Liver (tissue), 9 donors: ENCODE data around the gene RPS6KA5. TPM values are rescaled to one million over a fixed set of nuclear protein-coding genes. Genes with fewer than 3 reads are reported as not detected.

Experiments
- DNase-seq: peaks from one replicate; pipeline ENCODE4 v3.0.0-alpha.2; 2017; ENCODE audit warnings: low spot score
- H3K27ac ChIP-seq, 2 donors: one replicate each; pipeline ENCODE4 v1.7.0; 2013; ENCODE audit warnings: inconsistent platforms in 2 of 2, low read length in 2 of 2, control low read depth in 1 of 2, low read depth in 1 of 2, mild to moderate bottlenecking in 1 of 2
- H3K27me3 ChIP-seq, 4 donors: one replicate each; pipeline versions ENCODE4 v1.6.1 to v1.7.0; 2013; ENCODE audit warnings: low read length in 3 of 4, inconsistent platforms in 1 of 4, mild to moderate bottlenecking in 1 of 4, moderate library complexity in 1 of 4; ENCODE audit not compliant: control insufficient read depth in 4 of 4, insufficient read depth in 4 of 4
- H3K36me3 ChIP-seq, 4 donors: one replicate each; pipeline versions ENCODE4 v1.6.1 to v1.7.0; 2013; ENCODE audit warnings: low read length in 3 of 4, mild to moderate bottlenecking in 3 of 4, low read depth in 1 of 4, moderate library complexity in 1 of 4; ENCODE audit not compliant: control insufficient read depth in 4 of 4, insufficient read depth in 3 of 4
- H3K4me1 ChIP-seq, 4 donors: one replicate each; pipeline versions ENCODE4 v1.6.1 to v1.7.0; 2013; ENCODE audit warnings: low read length in 3 of 4, mild to moderate bottlenecking in 3 of 4, moderate library complexity in 1 of 4; ENCODE audit not compliant: control insufficient read depth in 4 of 4, insufficient read depth in 4 of 4
- H3K4me3 ChIP-seq, 3 donors: one replicate each; pipeline versions ENCODE4 v1.6.1 to v1.7.0; 2013; ENCODE audit warnings: low read length in 3 of 3, control low read depth in 1 of 3, low read depth in 1 of 3, mild to moderate bottlenecking in 1 of 3
- H3K9ac ChIP-seq, 2 donors: one replicate each; pipeline ENCODE4 v1.7.0; 2013; ENCODE audit warnings: low read length in 2 of 2, mild to moderate bottlenecking in 2 of 2, moderate library complexity in 2 of 2, control low read depth in 1 of 2, low read depth in 1 of 2
- H3K9me3 ChIP-seq, 4 donors: one replicate each; pipeline versions ENCODE4 v1.6.1 to v1.7.0; 2013; ENCODE audit warnings: low read length in 3 of 4; ENCODE audit not compliant: control insufficient read depth in 4 of 4
- ATF3 ChIP-seq: IDR thresholded peaks from 2 replicates; pipeline ENCODE4 v1.6.1; 2016; ENCODE audit warnings: antibody characterized with exemption
- CTCF ChIP-seq: fragments of 150-350 bp; IDR thresholded peaks from 2 replicates; pipeline ENCODE4 v1.5.1; 2017; ENCODE audit warnings: improper control_type of control experiment, low read depth, low read length; ENCODE audit not compliant: missing input control
- EGR1 ChIP-seq, 2 donors: IDR thresholded peaks; 2 replicates each; pipeline ENCODE4 v1.6.1; 2016 to 2018; ENCODE audit warnings: antibody characterized with exemption in 2 of 2, low read depth in 2 of 2
- FOXA1 ChIP-seq: IDR thresholded peaks from 2 replicates; pipeline ENCODE4 v1.6.1; 2016; ENCODE audit warnings: antibody characterized with exemption
- FOXA2 ChIP-seq: IDR thresholded peaks from 2 replicates; pipeline ENCODE4 v1.6.1; 2016; ENCODE audit warnings: antibody characterized with exemption
- GABPA ChIP-seq, 2 donors: IDR thresholded peaks in 1 of 2; conservative IDR thresholded peaks in 1 of 2; 2 replicates each; pipeline ENCODE4 v1.6.1; 2016; ENCODE audit warnings: antibody characterized with exemption in 2 of 2, mild to moderate bottlenecking in 1 of 2, moderate library complexity in 1 of 2
- HNF4A ChIP-seq, 2 donors: conservative IDR thresholded peaks; 2 replicates each; pipeline ENCODE4 v1.6.1; 2016; ENCODE audit warnings: antibody characterized with exemption in 2 of 2, mild to moderate bottlenecking in 2 of 2
- HNF4G ChIP-seq: IDR thresholded peaks from 2 replicates; pipeline ENCODE4 v1.6.1; 2016; ENCODE audit warnings: antibody characterized with exemption
- JUND ChIP-seq, 2 donors: IDR thresholded peaks; 2 replicates each; pipeline ENCODE4 v1.6.1; 2016; ENCODE audit warnings: antibody characterized with exemption in 2 of 2
- MAX ChIP-seq: IDR thresholded peaks from 2 replicates; pipeline ENCODE4 v1.6.1; 2016; ENCODE audit warnings: antibody characterized with exemption
- NR2F2 ChIP-seq: IDR thresholded peaks from 2 replicates; pipeline ENCODE4 v1.6.1; 2016; ENCODE audit warnings: antibody characterized with exemption
- RAD21 ChIP-seq, 2 donors: IDR thresholded peaks; 2 replicates each; pipeline ENCODE4 v1.6.1; 2016; ENCODE audit warnings: antibody characterized with exemption in 2 of 2, mild to moderate bottlenecking in 2 of 2
- RXRA ChIP-seq, 2 donors: IDR thresholded peaks; 2 replicates each; pipeline ENCODE4 v1.6.1; 2017 to 2018; ENCODE audit warnings: antibody characterized with exemption in 2 of 2, mild to moderate bottlenecking in 1 of 2
- SP1 ChIP-seq: IDR thresholded peaks from 2 replicates; pipeline ENCODE4 v1.6.1; 2018; ENCODE audit warnings: antibody characterized with exemption, mild to moderate bottlenecking
- TAF1 ChIP-seq: conservative IDR thresholded peaks from 2 replicates; pipeline ENCODE4 v1.6.1; 2016; ENCODE audit warnings: antibody characterized with exemption, mild to moderate bottlenecking
- YY1 ChIP-seq: IDR thresholded peaks from 2 replicates; pipeline ENCODE4 v1.6.1; 2016; ENCODE audit warnings: antibody characterized with exemption, mild to moderate bottlenecking
- ZBTB33 ChIP-seq: IDR thresholded peaks from 2 replicates; pipeline ENCODE4 v1.6.1; 2016; ENCODE audit warnings: antibody characterized with exemption
- WGBS: extraction: QIAGEN DNeasy Blood & Tissue Kit; methylation state at CpG from one replicate; pipeline ENCODE4 v1.1.7; 2013; 5-methylcytosine and 5-hydroxymethylcytosine counted together
- polyA plus RNA-seq, 2 donors: library from polyadenylated mRNA; stranded (reverse) in 1 of 2; unstranded in 1 of 2; fragments of 200-250 nt in 1 of 2; fragments of >200 nt in 1 of 2; fragmentation: Nextera tagmentation in 1 of 2; extraction: Ambion mirVana in 1 of 2; gene quantifications; one replicate each; pipeline versions ENCODE4 v1.2.1 to v1.2.3, GENCODE V29; 2013 to 2015
- total RNA-seq, 2 donors: library from RNA; depleted of rRNA; stranded (reverse); fragments of >200 nt; gene quantifications; one replicate each; pipeline ENCODE4 v1.2.3, GENCODE V29; 2014
- TF ChIP-seq, protein P1 (sequence below): IDR thresholded peaks from 2 replicates; pipeline ENCODE4 v1.6.1; 2016; ENCODE audit warnings: antibody characterized with exemption, mild to moderate bottlenecking
- donor health status: healthy.
- donor health status: healthy.
- donor health status: healthy.
- donor health status: healthy.
- donor health status: healthy.

The RPS6KA5 gene
- total and polyA plus RNA-seq, 4 donors: 0.52 to 2.3 (median 1.3) TPM

DNA sequence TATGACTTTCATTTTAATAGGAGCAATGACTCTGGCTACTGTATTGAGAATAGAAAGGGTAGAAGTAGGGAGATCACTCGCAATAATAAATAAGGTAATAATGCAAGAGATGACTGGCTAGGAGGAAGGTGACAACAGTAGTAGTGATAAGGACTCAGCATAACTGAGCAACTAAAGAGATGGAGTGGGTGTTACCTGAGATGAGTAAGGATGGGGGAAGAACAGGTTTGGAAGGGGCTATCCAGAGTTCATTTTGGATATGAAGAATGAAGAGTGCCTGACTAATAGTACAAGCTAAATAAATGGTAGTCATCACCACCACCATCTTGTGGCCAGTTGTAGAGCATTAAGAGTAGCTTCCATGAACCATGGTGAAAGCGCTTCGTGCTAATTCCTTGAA lies 101.1 kb downstream of the RPS6KA5 start:
- Histone ChIP-seq H3K27ac (no peak overlapping the region), H3K27me3 (no peaks in the 10 kb centered on the region), H3K4me1 (no peaks in the 10 kb centered on the region), H3K9ac (no peak overlapping the region), H3K9me3 (peaks cover 0 to 3% (median 1%) of the 10 kb centered on the region in 4 donors), H3K4me3 (no peak overlapping the region), H3K36me3 (no peaks in the 10 kb centered on the region)
- TF ChIP-seq GABPA (IDR thresholded peaks at IDR 0.05 in 1 of 2, conservative IDR thresholded peaks at IDR 0.05 in 1 of 2) (no peak), CTCF (no peak), ZBTB33 (no peak), JUND (IDR thresholded peaks at IDR 0.05) (no peak), HNF4G (no peak)
- no peak for DNase-seq
- WGBS: 97% methylated on average over 3 of the region's 3 CpGs

DNA sequence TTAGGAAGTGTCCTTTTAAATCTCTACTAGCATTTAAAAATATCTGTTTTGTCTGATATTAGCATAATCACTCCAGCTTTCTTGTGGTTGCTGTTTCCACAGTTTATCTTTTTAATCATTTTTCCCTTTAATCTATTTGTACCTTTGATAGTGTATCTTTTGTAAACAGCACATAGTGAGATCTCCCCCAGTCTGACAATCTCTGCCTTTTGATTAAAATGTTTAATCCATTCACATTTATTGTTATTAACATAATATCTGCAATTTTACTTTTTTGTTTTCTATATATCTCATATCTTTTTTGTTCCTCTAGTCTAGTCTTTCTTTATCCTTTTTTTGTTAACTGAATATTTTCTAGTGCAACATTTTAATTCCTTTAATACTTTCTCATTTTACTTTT lies 104.2 kb downstream of the RPS6KA5 start:
- no peaks in the 10 kb centered on the region for H3K27me3 ChIP-seq
- DNase-seq: no peak
- no peak for TF ChIP-seq HNF4G
- TF ChIP-seq SP1: no peak
- TF ChIP-seq CTCF: no peak
- TF ChIP-seq, protein P1, sequence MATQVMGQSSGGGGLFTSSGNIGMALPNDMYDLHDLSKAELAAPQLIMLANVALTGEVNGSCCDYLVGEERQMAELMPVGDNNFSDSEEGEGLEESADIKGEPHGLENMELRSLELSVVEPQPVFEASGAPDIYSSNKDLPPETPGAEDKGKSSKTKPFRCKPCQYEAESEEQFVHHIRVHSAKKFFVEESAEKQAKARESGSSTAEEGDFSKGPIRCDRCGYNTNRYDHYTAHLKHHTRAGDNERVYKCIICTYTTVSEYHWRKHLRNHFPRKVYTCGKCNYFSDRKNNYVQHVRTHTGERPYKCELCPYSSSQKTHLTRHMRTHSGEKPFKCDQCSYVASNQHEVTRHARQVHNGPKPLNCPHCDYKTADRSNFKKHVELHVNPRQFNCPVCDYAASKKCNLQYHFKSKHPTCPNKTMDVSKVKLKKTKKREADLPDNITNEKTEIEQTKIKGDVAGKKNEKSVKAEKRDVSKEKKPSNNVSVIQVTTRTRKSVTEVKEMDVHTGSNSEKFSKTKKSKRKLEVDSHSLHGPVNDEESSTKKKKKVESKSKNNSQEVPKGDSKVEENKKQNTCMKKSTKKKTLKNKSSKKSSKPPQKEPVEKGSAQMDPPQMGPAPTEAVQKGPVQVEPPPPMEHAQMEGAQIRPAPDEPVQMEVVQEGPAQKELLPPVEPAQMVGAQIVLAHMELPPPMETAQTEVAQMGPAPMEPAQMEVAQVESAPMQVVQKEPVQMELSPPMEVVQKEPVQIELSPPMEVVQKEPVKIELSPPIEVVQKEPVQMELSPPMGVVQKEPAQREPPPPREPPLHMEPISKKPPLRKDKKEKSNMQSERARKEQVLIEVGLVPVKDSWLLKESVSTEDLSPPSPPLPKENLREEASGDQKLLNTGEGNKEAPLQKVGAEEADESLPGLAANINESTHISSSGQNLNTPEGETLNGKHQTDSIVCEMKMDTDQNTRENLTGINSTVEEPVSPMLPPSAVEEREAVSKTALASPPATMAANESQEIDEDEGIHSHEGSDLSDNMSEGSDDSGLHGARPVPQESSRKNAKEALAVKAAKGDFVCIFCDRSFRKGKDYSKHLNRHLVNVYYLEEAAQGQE: no peak
- no peak for TF ChIP-seq HNF4A (conservative IDR thresholded peaks at IDR 0.05)
- no peak for TF ChIP-seq NR2F2
- TF ChIP-seq YY1: no peak
- no peak for TF ChIP-seq TAF1
- TF ChIP-seq GABPA (IDR thresholded peaks at IDR 0.05 in 1 of 2, conservative IDR thresholded peaks at IDR 0.05 in 1 of 2): no peak
- TF ChIP-seq EGR1 (IDR thresholded peaks at IDR 0.05; ENCODE audit: low read depth in 2 of 2): no peak
- no peak for TF ChIP-seq FOXA1
- TF ChIP-seq RAD21 (IDR thresholded peaks at IDR 0.05): no peak
- TF ChIP-seq MAX: no peak
- no peak for TF ChIP-seq FOXA2
- no peak for TF ChIP-seq JUND (IDR thresholded peaks at IDR 0.05)
- no peak for TF ChIP-seq ZBTB33
- no peak for TF ChIP-seq RXRA (IDR thresholded peaks at IDR 0.05)
- TF ChIP-seq ATF3: no peak
- peaks cover 0 to 3% (median 1%) of the 10 kb centered on the region in 4 donors for H3K9me3 ChIP-seq
- H3K9ac ChIP-seq: no peak overlapping the region
- H3K4me3 ChIP-seq: no peak overlapping the region
- H3K36me3 ChIP-seq: no peaks in the 10 kb centered on the region
- no peak overlapping the region for H3K27ac ChIP-seq
- no peaks in the 10 kb centered on the region for H3K4me1 ChIP-seq
